WTC11 (cell line): ENCODE data around the gene TMEM178B. TPM values are rescaled to one million over a fixed set of nuclear protein-coding genes. Genes with fewer than 3 reads are reported as not detected.

ENCODE experiments used
- ATAC-seq: fragments of 200-7000 bp; cut with Tn5 transposase; 2 replicates; pipeline ENCODE4 v1.10.0; 2021; ENCODE audit warnings: mild to moderate bottlenecking, moderate library complexity
- CTCF ChIA-PET: fragments of 300-600 bp; sonication (Branson Sonifier 250); formaldehyde crosslinking; loops from one replicate; lab custom pipeline; 2021; ENCODE audit warnings: antibody characterized with exemption; lab: Charles Lee
- POLR2A ChIA-PET: fragments of 350-600 bp; sonication (Branson Sonifier 250); formaldehyde crosslinking; loops from one replicate; lab custom pipeline; 2021; ENCODE audit warnings: antibody characterized with exemption; lab: Charles Lee
- DNase-seq: peaks from one replicate; pipeline ENCODE4 v3.0.0; 2021; ENCODE audit warnings: low spot score
- H3K27ac Mint-ChIP-seq: 2 replicates; pipeline ENCODE4 v1.8.0; 2021; ENCODE audit warnings: mixed read lengths
- H3K27me3 Mint-ChIP-seq: 2 replicates; pipeline ENCODE4 v1.8.0; 2021; ENCODE audit warnings: low read depth, mild to moderate bottlenecking, moderate library complexity, mixed read lengths
- H3K36me3 Mint-ChIP-seq: 2 replicates; pipeline ENCODE4 v1.8.0; 2021; ENCODE audit warnings: mixed read lengths
- H3K4me1 Mint-ChIP-seq: 2 replicates; pipeline ENCODE4 v1.8.0; 2022; ENCODE audit warnings: mixed read lengths
- H3K4me3 Mint-ChIP-seq: 2 replicates; pipeline ENCODE4 v1.8.0; 2021; ENCODE audit warnings: mild to moderate bottlenecking, moderate library complexity, mixed read lengths
- H3K9me3 Mint-ChIP-seq: 2 replicates; pipeline ENCODE4 v1.8.0; 2021; ENCODE audit warnings: mixed read lengths
- ESRRA ChIP-seq: sonication (generic); formaldehyde crosslinking; IDR thresholded peaks from 2 replicates; pipeline ENCODE4 v1.8.1; 2022; ENCODE audit warnings: mild to moderate bottlenecking, missing genetic modification reagents, borderline replicate concordance
- JUN ChIP-seq: sonication (generic); formaldehyde crosslinking; IDR thresholded peaks from 2 replicates; pipeline ENCODE4 v1.8.0; 2023; ENCODE audit warnings: mild to moderate bottlenecking, missing genetic modification reagents
- KAT7 ChIP-seq: sonication (generic); formaldehyde crosslinking; IDR thresholded peaks from 2 replicates; pipeline ENCODE4 v1.8.1; 2023; ENCODE audit warnings: missing genetic modification reagents, mild to moderate bottlenecking, borderline replicate concordance
- MXD4 ChIP-seq: fragments of 250-450 bp; sonication (Bioruptor Pico); IDR thresholded peaks from 2 replicates; pipeline ENCODE4 v1.8.0; 2021; ENCODE audit warnings: mild to moderate bottlenecking, moderate library complexity, borderline replicate concordance
- NFYB ChIP-seq: sonication (generic); formaldehyde crosslinking; conservative IDR thresholded peaks from 2 replicates; pipeline ENCODE4 v1.8.0; 2022; ENCODE audit warnings: low read depth, missing genetic modification reagents
- RELA ChIP-seq: sonication (generic); formaldehyde crosslinking; IDR thresholded peaks from 2 replicates; pipeline ENCODE4 v1.8.1; 2022; ENCODE audit warnings: missing genetic modification reagents, mild to moderate bottlenecking, borderline replicate concordance
- SMAD3 ChIP-seq: sonication (generic); formaldehyde crosslinking; IDR thresholded peaks from 2 replicates; pipeline ENCODE4 v1.8.0; 2022; ENCODE audit warnings: missing genetic modification reagents, mild to moderate bottlenecking, borderline replicate concordance
- SMAD4 ChIP-seq: sonication (generic); formaldehyde crosslinking; IDR thresholded peaks from 2 replicates; pipeline ENCODE4 v1.8.0; 2022; ENCODE audit warnings: mild to moderate bottlenecking, missing genetic modification reagents
- TCF7 ChIP-seq: sonication (generic); formaldehyde crosslinking; IDR thresholded peaks from 2 replicates; pipeline ENCODE4 v1.8.0; 2022; ENCODE audit warnings: mild to moderate bottlenecking, low read depth, missing genetic modification reagents, moderate library complexity
- ZNF317 ChIP-seq: sonication (generic); formaldehyde crosslinking; IDR thresholded peaks from 2 replicates; pipeline ENCODE4 v1.8.1; 2023; ENCODE audit warnings: low read depth, mild to moderate bottlenecking, moderate library complexity, missing genetic modification reagents, borderline replicate concordance
- ZNF416 ChIP-seq: fragments of 250-450 bp; sonication (Bioruptor Pico); IDR thresholded peaks from 2 replicates; pipeline ENCODE4 v1.9.0; 2021; ENCODE audit warnings: mild to moderate bottlenecking, inconsistent platforms
- total RNA-seq: library from RNA; stranded (reverse); gene quantifications from 3 replicates; pipeline ENCODE4 v1.2.3, GENCODE V29; 2021
- TF ChIP-seq, protein P1 (sequence below): fragments of 250-450 bp; sonication (Bioruptor Pico); IDR thresholded peaks from 2 replicates; pipeline ENCODE4 v2.1.2; 2022; ENCODE audit warnings: mild to moderate bottlenecking, moderate library complexity
- TF ChIP-seq, protein P2 (sequence below): fragments of 250-450 bp; sonication (Bioruptor Pico); IDR thresholded peaks from 2 replicates; pipeline ENCODE4 v1.8.0; 2021; ENCODE audit warnings: mild to moderate bottlenecking
- TF ChIP-seq, protein P3 (sequence below): sonication (generic); formaldehyde crosslinking; IDR thresholded peaks from 2 replicates; pipeline ENCODE4 v1.8.0; 2022; ENCODE audit warnings: mild to moderate bottlenecking, missing genetic modification reagents
- TF ChIP-seq, protein P4 (sequence below): fragments of 200-600 bp; IDR thresholded peaks from 2 replicates; pipeline ENCODE4 v1.8.0; 2022; ENCODE audit warnings: antibody characterized with exemption
- TF ChIP-seq, protein P5 (sequence below): sonication (generic); formaldehyde crosslinking; IDR thresholded peaks from 2 replicates; pipeline ENCODE4 v1.8.0; 2023; ENCODE audit warnings: missing genetic modification reagents, mild to moderate bottlenecking, borderline replicate concordance
- TF ChIP-seq, protein P6 (sequence below): sonication (generic); formaldehyde crosslinking; conservative IDR thresholded peaks from 2 replicates; pipeline ENCODE4 v1.8.1; 2022; ENCODE audit warnings: mild to moderate bottlenecking, missing genetic modification reagents
- TF ChIP-seq, protein P7 (sequence below): sonication (generic); formaldehyde crosslinking; IDR thresholded peaks from 2 replicates; pipeline ENCODE4 v1.8.0; 2023; ENCODE audit warnings: missing genetic modification reagents
- TF ChIP-seq, protein P8 (sequence below): sonication (generic); formaldehyde crosslinking; IDR thresholded peaks from 2 replicates; pipeline ENCODE4 v1.8.1; 2023; ENCODE audit warnings: mild to moderate bottlenecking, missing genetic modification reagents, moderate library complexity
- TF ChIP-seq, protein P9 (sequence below): sonication (generic); formaldehyde crosslinking; IDR thresholded peaks from 2 replicates; pipeline ENCODE4 v1.8.0; 2022; ENCODE audit warnings: mild to moderate bottlenecking, missing genetic modification reagents

TMEM178B gene
- total RNA-seq, 1 experiment from 2014 or later = 20.4 TPM

DNA sequence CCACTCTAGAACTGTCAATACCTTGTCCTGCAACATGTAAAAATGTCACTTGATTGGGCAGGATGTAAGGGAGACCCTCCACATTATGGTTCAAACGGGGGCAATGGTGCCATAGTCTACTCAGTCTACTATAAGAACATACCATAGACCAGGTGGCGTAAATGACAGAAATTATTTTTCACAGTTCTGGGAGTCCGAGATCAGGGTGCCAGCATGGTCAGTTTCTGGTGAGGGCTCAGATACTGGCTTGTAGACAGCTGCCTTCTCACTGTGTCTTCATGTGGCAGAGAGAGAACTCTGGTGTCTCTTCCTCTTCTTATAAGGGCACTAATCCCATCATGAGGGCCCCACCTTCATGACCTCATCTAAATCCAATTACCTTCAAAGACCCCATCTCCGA, 18.7 kb upstream of the TMEM178B start:
- Mint-ChIP-seq H3K36me3 (no peaks in the 10 kb centered on the region), H3K27ac (no peak overlapping the region), H3K27me3 (no peaks in the 10 kb centered on the region), H3K9me3 (0 out of 2 replicates have a peak, but pooled peaks cover 4% of the 10 kb centered on the region), H3K4me1 (no peaks in the 10 kb centered on the region), H3K4me3 (no peak overlapping the region)
- POLR2A ChIA-PET = no interaction called here
- ATAC-seq (no peak), DNase-seq (no peak)
- CTCF ChIA-PET = no interaction called here
- TF ChIP-seq TCF7 (CRISPR knock-in tag) (no peak), SMAD4 (no peak), MXD4 (CRISPR knock-in tag) (no peak), RELA (CRISPR knock-in tag) (no peak), JUN (CRISPR knock-in tag) (no peak), ZNF416 (no peak), ESRRA (CRISPR knock-in tag) (no peak), SMAD3 (CRISPR knock-in tag) (no peak), KAT7 (no peak), ZNF317 (CRISPR knock-in tag) (no peak), NFYB (CRISPR knock-in tag) (no peak)
- TF ChIP-seq, protein P1, sequence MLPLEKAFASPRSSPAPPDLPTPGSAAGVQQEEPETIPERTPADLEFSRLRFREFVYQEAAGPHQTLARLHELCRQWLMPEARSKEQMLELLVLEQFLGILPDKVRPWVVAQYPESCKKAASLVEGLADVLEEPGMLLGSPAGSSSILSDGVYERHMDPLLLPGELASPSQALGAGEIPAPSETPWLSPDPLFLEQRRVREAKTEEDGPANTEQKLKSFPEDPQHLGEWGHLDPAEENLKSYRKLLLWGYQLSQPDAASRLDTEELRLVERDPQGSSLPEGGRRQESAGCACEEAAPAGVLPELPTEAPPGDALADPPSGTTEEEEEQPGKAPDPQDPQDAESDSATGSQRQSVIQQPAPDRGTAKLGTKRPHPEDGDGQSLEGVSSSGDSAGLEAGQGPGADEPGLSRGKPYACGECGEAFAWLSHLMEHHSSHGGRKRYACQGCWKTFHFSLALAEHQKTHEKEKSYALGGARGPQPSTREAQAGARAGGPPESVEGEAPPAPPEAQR (CRISPR knock-in tag) = no peak
- TF ChIP-seq, protein P2, sequence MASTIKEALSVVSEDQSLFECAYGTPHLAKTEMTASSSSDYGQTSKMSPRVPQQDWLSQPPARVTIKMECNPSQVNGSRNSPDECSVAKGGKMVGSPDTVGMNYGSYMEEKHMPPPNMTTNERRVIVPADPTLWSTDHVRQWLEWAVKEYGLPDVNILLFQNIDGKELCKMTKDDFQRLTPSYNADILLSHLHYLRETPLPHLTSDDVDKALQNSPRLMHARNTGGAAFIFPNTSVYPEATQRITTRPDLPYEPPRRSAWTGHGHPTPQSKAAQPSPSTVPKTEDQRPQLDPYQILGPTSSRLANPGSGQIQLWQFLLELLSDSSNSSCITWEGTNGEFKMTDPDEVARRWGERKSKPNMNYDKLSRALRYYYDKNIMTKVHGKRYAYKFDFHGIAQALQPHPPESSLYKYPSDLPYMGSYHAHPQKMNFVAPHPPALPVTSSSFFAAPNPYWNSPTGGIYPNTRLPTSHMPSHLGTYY (CRISPR knock-in tag) = no peak
- TF ChIP-seq, protein P3, sequence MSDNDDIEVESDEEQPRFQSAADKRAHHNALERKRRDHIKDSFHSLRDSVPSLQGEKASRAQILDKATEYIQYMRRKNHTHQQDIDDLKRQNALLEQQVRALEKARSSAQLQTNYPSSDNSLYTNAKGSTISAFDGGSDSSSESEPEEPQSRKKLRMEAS (CRISPR knock-in tag) = no peak
- TF ChIP-seq, protein P4, sequence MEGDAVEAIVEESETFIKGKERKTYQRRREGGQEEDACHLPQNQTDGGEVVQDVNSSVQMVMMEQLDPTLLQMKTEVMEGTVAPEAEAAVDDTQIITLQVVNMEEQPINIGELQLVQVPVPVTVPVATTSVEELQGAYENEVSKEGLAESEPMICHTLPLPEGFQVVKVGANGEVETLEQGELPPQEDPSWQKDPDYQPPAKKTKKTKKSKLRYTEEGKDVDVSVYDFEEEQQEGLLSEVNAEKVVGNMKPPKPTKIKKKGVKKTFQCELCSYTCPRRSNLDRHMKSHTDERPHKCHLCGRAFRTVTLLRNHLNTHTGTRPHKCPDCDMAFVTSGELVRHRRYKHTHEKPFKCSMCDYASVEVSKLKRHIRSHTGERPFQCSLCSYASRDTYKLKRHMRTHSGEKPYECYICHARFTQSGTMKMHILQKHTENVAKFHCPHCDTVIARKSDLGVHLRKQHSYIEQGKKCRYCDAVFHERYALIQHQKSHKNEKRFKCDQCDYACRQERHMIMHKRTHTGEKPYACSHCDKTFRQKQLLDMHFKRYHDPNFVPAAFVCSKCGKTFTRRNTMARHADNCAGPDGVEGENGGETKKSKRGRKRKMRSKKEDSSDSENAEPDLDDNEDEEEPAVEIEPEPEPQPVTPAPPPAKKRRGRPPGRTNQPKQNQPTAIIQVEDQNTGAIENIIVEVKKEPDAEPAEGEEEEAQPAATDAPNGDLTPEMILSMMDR = no peak
- TF ChIP-seq, protein P5, sequence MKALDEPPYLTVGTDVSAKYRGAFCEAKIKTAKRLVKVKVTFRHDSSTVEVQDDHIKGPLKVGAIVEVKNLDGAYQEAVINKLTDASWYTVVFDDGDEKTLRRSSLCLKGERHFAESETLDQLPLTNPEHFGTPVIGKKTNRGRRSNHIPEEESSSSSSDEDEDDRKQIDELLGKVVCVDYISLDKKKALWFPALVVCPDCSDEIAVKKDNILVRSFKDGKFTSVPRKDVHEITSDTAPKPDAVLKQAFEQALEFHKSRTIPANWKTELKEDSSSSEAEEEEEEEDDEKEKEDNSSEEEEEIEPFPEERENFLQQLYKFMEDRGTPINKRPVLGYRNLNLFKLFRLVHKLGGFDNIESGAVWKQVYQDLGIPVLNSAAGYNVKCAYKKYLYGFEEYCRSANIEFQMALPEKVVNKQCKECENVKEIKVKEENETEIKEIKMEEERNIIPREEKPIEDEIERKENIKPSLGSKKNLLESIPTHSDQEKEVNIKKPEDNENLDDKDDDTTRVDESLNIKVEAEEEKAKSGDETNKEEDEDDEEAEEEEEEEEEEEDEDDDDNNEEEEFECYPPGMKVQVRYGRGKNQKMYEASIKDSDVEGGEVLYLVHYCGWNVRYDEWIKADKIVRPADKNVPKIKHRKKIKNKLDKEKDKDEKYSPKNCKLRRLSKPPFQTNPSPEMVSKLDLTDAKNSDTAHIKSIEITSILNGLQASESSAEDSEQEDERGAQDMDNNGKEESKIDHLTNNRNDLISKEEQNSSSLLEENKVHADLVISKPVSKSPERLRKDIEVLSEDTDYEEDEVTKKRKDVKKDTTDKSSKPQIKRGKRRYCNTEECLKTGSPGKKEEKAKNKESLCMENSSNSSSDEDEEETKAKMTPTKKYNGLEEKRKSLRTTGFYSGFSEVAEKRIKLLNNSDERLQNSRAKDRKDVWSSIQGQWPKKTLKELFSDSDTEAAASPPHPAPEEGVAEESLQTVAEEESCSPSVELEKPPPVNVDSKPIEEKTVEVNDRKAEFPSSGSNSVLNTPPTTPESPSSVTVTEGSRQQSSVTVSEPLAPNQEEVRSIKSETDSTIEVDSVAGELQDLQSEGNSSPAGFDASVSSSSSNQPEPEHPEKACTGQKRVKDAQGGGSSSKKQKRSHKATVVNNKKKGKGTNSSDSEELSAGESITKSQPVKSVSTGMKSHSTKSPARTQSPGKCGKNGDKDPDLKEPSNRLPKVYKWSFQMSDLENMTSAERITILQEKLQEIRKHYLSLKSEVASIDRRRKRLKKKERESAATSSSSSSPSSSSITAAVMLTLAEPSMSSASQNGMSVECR (CRISPR knock-in tag) = no peak
- TF ChIP-seq, protein P6, sequence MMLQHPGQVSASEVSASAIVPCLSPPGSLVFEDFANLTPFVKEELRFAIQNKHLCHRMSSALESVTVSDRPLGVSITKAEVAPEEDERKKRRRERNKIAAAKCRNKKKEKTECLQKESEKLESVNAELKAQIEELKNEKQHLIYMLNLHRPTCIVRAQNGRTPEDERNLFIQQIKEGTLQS = no peak
- TF ChIP-seq, protein P7, sequence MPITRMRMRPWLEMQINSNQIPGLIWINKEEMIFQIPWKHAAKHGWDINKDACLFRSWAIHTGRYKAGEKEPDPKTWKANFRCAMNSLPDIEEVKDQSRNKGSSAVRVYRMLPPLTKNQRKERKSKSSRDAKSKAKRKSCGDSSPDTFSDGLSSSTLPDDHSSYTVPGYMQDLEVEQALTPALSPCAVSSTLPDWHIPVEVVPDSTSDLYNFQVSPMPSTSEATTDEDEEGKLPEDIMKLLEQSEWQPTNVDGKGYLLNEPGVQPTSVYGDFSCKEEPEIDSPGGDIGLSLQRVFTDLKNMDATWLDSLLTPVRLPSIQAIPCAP = no peak
- TF ChIP-seq, protein P8, sequence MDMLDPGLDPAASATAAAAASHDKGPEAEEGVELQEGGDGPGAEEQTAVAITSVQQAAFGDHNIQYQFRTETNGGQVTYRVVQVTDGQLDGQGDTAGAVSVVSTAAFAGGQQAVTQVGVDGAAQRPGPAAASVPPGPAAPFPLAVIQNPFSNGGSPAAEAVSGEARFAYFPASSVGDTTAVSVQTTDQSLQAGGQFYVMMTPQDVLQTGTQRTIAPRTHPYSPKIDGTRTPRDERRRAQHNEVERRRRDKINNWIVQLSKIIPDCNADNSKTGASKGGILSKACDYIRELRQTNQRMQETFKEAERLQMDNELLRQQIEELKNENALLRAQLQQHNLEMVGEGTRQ = no peak
- TF ChIP-seq, protein P9, sequence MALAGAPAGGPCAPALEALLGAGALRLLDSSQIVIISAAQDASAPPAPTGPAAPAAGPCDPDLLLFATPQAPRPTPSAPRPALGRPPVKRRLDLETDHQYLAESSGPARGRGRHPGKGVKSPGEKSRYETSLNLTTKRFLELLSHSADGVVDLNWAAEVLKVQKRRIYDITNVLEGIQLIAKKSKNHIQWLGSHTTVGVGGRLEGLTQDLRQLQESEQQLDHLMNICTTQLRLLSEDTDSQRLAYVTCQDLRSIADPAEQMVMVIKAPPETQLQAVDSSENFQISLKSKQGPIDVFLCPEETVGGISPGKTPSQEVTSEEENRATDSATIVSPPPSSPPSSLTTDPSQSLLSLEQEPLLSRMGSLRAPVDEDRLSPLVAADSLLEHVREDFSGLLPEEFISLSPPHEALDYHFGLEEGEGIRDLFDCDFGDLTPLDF (CRISPR knock-in tag) = no peak
